HG02870 (cell line): ENCODE data around the gene PDZRN3.

Experiments
- ATAC-seq: cut with Tn5 transposase; IDR thresholded peaks from one replicate; pipeline ENCODE4 v1.9.1; 2021; ENCODE audit warnings: mild to moderate bottlenecking, moderate library complexity; ENCODE audit not compliant: unreplicated experiment

PDZRN3 gene

GRCh38 chr3:73353649-73354217 is 271.0 kb downstream of the PDZRN3 start:
- ATAC-seq = no peak

GRCh38 chr3:73352841-73353645 is 271.7 kb downstream of the PDZRN3 start:
- no peak for ATAC-seq

- ATAC-seq = no peak
These were observed 273.2 kb downstream of the PDZRN3 start for GRCh38 chr3:73351423-73352071.

DNA sequence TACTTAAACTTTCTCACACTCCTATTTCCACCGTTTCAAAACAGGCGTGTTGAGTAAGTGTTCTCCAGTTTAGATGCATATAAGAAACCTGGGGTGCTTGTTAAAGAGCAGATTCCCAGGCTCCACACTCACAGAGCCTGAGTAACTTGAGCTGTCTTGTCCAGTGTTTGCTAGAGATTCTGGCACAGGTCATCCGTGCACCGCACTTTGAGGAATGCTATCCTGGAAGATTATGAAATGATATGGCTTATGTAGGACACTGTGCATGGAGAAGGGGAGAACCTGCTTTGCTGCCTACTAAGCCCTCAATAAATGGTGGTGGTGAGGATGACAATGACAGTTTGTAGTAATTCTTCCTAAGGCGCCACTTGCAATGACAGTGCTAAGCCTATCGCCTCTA is 273.7 kb downstream of the PDZRN3 start:
- ATAC-seq = no peak

DNA sequence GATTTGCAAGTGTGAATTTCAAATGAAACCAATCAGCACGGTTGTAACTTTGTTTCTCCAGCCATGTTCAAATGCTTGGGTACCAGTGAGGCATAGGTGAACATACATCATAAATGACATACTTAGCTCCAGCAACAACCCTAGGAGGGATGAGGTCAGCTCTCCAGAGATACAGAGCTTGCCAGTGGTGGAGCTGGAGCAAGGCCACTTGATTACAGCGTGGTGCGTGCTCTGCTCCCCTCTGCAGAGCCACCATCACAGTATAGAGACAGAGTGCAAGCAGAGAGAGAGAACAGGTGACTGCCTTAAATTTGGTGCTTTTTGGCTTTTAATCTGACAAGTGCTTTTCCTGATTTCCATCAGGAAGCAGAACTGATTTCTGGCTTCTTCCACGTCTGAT is 275.1 kb downstream of the PDZRN3 start:
- ATAC-seq = no peak

GRCh38 chr3:73342077-73342476 is 282.7 kb downstream of the PDZRN3 start:
- no peak for ATAC-seq

DNA sequence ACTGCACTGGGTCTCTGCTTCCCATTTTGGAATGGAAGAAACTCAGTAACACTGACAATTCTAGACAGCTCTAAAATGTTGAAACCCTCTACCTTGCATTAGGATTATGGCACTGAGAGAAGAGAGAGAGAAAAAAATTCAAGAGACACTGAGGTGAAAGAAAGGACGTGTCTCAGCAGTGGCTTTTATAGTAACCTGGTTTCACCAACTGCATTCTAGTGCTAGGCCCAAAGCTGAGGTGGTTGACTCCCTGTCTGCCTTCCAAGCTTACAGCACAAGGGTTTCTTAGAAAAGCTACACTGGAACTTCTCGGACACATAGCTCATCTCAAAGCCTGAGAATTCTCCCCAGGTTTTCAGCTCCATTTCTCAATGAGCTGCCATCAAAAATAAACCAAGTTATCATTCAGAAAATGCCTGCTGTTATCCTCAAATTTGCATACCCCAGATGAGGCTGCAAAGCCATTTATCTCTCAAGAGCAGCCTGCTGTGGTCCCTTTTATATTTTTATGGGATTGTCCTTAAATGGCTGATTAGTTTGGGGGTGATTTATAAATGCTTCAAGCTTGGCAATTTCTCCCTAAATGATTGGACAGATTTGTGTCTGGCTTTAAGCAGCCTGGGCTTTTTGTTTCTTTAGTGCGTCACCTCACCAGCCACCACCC is 283.3 kb downstream of the PDZRN3 start:
- no peak for ATAC-seq

DNA sequence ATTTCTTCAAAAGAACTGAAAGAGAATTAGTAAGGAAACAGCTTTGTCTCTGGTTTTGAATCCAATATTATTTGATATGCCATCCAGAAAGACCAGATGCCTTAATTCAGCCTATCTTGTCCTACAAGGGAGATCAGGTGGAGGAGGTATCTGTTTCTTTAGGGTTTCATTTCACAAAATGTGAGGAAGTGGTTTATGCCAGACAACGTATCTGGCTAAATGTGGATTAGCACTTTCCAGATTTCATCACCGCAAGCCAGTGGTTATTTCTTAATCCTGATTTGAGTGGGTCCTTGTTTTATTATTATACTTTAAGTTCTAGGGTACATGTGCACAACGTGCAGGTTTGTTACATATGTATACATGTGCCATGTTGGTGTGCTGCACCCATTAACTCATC is 292.2 kb downstream of the PDZRN3 start:
- ATAC-seq = no peak
